SU-DHL-6 (cell line): ENCODE data around the gene CCDC134.

Experiments
- EZH2phosphoT487 ChIP-seq: fragments of 200-600 bp; sonication (generic), shearing (Covaris generic); conservative IDR thresholded peaks from 2 replicates; pipeline ENCODE4 v1.6.1; 2018; ENCODE audit warnings: mild to moderate bottlenecking, antibody characterized with exemption, low read length, moderate library complexity, mixed read lengths
- TF ChIP-seq, protein P1 (sequence below): fragments of 200-600 bp; sonication (generic); IDR thresholded peaks from one replicate; pipeline ENCODE4 v1.5.1; 2017; ENCODE audit warnings: antibody characterized with exemption, mild to moderate bottlenecking, low read length, moderate library complexity; ENCODE audit not compliant: insufficient read depth, poor library complexity, severe bottlenecking

DNA sequence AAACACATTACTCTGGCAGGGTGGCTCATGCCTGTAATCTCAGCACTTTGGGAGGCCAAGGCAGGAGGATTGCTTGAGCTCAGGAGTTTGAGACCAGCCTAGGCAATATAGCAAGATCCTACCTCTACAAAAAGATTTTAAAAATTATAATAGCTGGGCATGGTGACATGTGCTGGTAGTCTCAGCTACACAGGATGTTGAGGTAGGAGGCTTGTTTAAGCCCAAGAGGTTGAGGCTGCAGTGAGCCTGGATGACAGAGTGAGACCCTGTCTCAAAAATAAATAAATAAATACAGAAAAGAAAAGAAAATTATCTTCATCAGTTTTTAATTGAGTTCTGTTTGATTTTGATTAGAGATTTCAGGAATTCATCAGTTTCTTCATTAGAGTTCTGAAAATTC is 5.2 kb downstream of the CCDC134 start:
- TF ChIP-seq EZH2phosphoT487, result no peak
- TF ChIP-seq, protein P1, sequence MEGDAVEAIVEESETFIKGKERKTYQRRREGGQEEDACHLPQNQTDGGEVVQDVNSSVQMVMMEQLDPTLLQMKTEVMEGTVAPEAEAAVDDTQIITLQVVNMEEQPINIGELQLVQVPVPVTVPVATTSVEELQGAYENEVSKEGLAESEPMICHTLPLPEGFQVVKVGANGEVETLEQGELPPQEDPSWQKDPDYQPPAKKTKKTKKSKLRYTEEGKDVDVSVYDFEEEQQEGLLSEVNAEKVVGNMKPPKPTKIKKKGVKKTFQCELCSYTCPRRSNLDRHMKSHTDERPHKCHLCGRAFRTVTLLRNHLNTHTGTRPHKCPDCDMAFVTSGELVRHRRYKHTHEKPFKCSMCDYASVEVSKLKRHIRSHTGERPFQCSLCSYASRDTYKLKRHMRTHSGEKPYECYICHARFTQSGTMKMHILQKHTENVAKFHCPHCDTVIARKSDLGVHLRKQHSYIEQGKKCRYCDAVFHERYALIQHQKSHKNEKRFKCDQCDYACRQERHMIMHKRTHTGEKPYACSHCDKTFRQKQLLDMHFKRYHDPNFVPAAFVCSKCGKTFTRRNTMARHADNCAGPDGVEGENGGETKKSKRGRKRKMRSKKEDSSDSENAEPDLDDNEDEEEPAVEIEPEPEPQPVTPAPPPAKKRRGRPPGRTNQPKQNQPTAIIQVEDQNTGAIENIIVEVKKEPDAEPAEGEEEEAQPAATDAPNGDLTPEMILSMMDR, result no peak
